Measurements from ENCODE around the gene TBC1D22B.

- no peak for TF ChIP-seq CTCF (conservative IDR thresholded peaks at IDR 0.05; ENCODE audit: low read length)
- no peak for TF ChIP-seq EZH2phosphoT487 (IDR thresholded peaks at IDR 0.05; ENCODE audit: borderline replicate concordance, low read depth, low read length)
These were observed 983 bp downstream of the TBC1D22B start for GRCh38 chr6:37258405-37259105.
